Cortex of kidney (tissue), 1 donor: ENCODE data around the gene LAYN.

Experiments
- DNase-seq: peaks from one replicate; lab custom pipeline; 2025; lab: John Stamatoyannopoulos, UW

LAYN gene

DNA sequence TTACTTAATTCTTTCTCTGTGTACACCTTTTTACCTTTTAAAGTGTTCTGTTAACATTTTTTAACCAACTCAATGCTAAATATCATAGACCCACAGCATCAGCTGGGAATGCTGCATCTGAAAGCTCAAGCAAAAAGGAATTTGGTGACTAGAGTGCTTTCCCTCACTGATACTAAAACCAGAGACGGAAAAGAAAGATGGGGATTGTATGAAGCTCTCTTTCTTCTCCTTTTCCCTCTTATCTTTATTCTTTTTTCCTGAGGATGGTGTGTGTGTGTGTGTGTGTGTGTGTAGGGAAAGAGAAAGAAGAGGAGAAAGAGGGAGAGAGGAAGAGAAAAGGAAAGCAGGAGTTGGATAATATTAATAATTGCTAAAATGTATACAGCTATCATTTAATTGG is 57.6 kb downstream of the LAYN start:
- DNase-seq, result no peak

DNA sequence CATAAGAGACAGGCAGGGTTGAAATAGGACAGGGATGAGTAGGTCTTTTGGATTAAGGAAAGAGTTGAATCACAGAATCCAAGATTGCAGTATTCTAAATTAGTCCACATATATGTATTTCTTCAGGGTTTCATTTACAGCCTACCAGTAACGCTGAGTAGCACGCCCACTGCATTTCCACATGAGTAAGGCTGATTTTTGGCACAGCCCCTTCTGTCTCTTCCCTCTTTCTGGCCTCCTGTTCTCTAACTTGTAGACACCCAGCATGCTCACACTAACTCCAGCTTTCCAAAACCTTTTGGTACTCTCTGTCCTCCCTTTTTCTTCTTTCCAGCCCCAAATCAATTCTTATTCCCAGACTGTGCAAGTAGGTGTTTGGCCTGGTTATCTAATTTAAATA is 58.0 kb downstream of the LAYN start:
- DNase-seq, result no peak

DNA sequence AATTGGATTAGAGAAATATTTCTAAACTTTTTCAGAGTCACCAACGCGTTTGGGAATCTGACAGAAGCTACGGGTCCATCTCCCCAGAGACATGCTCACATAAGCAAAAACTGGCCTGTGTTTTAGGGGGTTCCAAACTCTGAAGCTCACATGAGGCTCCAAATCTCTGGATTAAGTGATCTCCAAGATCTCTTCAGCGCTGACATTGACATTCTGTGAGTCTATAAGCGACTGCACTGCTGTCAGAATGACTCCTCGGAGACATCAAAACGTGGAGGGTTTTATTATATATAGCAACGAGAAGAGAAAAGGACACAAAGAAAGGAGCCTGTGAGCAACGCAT is 61.1 kb downstream of the LAYN start:
- no peak for DNase-seq

DNA sequence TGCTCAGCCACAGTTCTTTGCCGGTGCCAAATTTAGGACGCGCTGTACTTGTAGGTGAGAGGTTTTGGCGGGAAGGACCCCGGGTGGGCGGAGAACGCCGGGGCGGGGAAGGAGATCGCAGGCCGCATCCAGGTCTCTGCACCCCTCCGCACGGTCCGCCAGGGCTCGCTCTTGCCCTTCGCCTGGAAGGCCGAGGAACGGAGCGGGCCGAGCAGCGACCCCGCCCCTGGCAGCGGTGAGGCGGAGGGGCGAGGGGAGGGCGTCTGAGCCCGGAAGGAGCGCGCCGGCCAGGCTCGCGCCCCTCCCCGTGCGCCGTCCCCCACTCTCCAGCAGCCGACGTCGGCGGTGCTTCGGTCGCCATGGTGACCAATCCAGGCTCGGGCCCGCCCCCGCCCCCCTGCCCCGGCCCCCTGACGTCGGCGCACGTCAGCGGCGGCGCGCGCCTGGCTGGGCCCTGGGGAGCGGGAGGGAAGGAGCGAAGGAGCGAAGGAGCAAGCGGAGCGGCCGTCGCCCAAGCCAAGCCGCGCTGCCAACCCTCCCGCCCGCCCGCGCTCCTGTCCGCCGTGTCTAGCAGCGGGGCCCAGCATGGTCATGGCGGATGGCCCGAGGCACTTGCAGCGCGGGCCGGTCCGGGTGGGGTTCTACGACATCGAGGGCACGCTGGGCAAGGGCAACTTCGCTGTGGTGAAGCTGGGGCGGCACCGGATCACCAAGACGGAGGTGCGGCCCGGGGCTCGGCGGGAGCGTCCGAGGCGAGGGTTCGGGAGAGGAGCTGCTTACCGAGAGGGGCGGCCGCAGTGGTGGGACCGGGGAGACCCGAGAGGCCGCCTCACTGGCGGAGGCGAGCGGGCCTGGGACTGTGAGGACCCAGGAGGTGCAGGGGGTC is 61.7 kb downstream of the LAYN start, which contains the start of gene SIK2:
Gene SIK2, plus strand, starts transcription at position 471 of the 886 bp plus-strand sequence. Its CDS starts 115 bp downstream, at position 586.
- peak; percentile 97 for DNase-seq

DNA sequence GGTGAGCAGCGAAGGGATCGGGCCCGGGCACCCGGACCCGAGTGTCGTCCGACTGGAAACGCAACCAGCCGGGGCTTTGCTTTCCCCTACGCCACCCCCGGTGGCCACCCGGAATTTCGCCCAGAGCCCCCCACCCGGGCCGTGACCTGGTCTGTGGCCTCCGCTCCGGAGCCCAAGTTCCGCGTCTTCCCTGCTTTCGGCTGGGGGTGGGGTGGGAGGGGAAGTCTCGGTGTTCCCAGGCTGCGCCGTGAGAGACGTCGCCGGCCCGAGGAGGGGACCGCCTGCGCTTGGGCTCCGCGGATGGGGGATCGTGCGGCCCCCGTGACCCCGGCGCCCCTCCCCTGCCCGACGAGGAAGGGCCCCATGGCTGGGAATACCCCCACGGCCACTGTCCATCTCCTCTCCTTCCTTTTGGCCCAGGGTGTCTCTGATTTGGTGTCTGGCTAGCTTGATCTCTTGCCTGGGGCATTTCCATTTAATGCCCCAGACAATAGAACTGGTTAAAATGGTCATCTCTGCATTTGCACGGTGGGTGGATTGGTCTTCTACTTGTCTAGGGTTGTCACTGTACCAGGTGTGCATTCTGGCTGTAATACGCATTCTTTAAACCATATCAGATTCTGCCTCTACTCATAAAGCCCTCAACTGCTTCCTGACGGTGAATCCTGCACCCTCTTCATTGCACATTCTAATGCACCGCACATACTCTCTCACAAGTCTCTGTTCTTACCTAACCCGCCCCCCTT is 62.5 kb downstream of the LAYN start:
- no peak for DNase-seq

DNA sequence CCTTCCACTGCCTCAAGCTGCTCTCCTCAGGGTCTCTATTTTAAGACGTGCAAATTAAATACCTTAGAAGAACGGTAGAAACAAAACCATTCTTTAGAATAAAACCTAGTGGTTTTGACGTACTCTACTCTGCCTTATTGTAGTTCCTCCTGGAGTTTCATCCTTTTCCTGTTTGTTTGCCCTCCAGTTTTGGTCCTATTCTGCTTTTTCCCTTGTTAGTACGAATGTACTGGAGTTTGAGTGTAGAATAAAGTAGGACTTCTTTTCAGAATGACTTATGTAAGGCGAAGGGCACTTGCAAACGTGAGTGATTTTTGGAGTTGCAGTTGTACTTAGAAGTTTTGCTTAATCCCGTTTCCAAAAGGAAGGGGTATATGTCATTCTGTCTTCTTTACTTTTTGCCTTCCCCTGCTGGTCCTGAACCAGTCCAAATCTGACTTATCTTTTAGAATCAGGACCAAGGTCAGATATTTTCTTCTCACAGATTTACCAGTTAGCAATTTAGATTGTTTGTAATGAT is 63.2 kb downstream of the LAYN start:
- DNase-seq, result no peak

DNA sequence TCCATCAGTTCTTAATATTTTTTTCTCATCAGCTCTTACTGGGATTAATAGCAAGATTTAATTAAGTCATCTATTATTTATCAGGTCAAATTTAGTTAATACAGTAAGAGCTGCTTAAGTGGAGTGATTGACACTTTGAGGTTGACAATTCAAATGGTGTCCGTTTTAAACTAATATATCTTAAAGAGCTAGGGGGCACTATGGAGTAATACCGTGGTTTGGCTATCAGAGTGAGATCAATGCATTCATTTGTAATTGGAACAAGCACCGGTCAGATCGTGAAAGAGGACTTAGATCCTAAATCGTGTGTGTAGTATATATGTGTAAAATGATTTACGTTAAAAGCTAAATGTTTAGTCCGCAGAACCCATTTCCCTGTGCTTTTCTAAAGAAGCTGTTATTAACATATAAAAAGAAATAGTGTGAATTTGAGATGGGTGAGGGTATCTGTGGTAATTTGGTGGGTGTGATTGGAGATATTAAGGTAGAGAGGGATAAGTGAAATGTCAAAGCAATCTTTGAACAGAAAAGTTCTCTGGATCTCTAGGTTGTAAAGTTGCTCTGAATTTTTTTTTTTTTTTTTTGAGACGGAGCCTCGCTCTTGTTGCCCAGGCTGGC is 64.0 kb downstream of the LAYN start:
- DNase-seq, result no peak

DNA sequence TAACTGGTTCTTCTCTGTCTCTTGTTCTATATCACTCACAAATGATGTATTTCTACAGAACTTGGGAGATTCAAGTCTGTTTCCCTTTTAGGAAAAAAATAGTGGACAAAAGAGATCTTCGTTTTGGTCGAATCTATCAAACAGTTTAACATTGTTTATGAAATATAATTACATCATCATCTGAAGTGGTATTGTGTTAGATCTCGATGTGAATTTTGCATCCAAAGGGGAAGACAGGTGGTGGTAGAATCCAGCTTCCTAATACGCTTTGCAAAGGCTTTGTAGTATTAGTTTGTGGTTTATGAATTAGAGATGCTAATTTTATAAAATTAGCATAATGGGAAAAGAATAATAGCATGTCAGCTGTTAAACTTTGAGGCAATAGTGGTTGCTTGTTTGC is 65.2 kb downstream of the LAYN start:
- DNase-seq, result no peak

DNA sequence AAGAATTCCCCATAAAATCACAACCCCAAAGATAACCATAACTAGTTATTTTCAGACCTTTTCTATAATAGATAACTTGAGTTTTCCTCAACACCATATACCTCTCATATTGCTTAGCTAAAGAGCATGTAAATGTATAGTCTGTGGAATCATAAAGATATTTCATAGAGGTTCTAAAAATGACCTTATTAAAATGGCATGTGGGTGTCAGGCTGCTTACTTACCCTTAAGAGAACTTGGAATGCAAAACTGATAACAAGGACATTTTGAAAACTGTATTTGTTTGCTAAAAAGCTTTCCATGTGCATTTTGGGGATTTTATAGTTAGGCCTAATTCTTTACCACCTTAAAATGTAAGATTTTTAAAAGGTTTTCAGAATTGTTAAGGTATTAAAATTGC is 66.5 kb downstream of the LAYN start:
- DNase-seq, result no peak

DNA sequence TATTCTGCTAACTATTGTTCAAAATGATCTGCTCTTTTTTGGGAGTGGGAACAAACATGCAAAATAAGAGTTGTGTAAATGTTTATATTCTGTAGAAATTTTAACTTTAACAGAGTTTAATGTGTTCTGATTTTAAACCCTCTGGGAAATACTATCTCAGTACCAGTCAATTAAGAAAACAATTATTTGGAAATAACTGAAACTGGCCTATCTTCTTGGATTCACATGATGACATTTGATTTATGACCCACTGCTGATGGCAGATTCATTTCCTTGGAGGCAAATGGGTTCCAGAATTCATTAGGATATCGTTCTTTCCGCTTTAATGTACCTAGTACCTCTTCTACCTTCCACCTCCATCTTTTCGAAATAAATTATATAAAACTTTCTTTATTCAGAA is 67.2 kb downstream of the LAYN start:
- DNase-seq, result no peak
